AG08395 (cell line): Measurements from ENCODE around the gene CIC.
A peak's percentile ranks its signal among the peaks of the same experiment; 100 is the strongest.
"Not testable (repeated sequence)": the region's sequence is repeated elsewhere in the genome, so short reads cannot be mapped to it uniquely, and the experiment has no call there.

Experiments
- DNase-seq: peaks from one replicate; pipeline ENCODE4 v3.0.0; 2012; ENCODE audit warnings: mixed read lengths, low spot score

Gene CIC

DNA sequence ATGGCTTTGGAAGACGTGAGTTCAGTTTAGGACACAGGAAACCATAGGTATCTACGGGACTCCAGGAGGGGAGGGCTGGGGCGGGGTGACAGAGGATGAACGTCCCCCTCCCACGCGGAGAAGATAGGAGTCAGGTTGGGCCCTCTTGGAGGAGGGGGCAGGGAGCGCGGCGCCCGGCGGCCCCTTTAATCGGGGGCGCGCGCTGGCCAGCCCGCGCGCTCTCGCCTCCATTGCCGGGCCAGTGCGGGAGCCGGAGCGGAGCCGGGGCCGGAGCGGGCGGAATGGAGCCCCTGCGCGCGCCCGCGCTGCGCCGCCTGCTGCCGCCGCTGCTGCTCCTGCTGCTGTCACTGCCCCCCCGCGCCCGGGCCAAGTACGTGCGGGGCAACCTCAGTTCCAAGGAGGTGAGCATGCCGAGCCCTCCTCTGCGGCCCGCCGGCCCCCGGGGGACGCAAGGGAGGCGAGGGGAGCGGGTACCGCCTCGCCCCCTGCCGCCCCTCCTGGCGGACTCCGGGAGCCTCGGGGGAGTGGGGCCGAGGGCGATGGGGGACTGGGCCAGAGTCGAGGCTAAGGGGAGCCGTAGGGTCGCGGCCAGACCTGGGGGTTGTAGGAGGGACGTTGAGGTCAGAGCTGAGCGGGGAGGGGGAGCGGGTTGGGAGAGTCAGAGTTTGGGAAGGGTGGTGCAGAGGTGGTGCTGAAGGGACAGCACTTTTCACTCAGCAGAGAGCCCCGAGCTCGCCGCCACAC lies 44.2 kb downstream of the CIC start, which contains the start of gene TMEM145:
TMEM145 (plus strand) TSS at position 214 of the 744 bp plus-strand sequence; CDS start at position 282, 68 bp downstream.
- DNase-seq, result peak; percentile 79

DNA sequence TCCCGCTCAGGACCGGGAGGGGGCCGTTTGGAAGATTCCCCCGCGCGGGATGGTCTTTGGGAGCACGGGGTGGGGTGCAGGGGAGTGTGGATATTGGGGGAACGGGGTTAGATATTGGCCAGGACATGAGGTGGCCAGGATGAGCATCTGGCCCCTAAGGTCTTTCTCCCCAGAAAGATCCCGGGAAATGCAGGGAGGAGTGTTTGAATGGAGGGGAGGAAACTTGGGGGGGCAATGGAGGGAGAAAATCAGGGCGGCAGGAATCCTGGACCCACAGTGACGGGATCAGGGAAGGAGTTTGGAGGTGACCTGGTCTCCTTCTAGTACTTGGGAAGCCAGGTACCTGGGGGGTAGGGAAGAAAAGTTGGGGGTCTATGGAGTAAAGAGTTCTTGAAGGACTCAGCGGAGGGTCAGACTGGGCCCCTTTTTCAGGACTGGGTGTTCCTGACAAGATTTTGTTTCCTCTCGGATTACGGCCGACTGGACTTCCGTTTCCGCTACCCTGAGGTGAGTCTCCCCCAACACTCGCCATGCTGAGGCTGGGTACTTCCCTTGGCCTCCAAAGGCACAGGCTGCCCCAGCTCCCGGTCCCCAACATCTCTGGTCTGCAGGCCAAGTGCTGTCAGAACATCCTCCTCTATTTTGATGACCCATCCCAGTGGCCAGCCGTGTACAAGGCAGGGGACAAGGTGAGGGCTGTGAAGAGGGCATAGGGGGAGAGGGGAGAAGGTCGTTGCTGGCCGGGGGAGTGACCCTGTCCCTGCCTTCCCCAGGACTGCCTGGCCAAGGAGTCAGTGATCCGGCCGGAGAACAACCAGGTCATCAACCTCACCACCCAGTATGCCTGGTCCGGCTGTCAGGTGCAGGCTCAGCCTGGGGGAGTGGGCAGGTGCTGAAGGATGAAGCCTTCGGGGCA lies 45.0 kb downstream of the CIC start:
- no peak for DNase-seq

DNA sequence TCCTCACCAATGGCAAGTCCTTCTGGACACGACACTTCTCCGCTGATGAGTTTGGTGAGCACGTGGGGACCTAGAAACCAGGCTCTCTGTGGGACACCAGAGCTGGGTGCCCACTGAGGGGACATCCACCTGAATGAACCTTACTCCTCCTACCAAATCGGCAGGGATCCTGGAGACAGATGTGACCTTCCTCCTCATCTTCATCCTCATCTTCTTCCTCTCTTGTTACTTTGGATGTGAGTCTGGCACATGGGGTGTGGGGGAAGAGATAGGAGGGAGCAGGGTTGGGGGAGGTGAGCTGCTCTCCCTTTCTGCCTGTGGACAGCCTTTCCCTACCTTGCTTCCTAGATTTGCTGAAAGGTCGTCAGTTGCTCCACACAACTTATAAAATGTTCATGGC lies 46.0 kb downstream of the CIC start:
- DNase-seq, result no peak

DNA sequence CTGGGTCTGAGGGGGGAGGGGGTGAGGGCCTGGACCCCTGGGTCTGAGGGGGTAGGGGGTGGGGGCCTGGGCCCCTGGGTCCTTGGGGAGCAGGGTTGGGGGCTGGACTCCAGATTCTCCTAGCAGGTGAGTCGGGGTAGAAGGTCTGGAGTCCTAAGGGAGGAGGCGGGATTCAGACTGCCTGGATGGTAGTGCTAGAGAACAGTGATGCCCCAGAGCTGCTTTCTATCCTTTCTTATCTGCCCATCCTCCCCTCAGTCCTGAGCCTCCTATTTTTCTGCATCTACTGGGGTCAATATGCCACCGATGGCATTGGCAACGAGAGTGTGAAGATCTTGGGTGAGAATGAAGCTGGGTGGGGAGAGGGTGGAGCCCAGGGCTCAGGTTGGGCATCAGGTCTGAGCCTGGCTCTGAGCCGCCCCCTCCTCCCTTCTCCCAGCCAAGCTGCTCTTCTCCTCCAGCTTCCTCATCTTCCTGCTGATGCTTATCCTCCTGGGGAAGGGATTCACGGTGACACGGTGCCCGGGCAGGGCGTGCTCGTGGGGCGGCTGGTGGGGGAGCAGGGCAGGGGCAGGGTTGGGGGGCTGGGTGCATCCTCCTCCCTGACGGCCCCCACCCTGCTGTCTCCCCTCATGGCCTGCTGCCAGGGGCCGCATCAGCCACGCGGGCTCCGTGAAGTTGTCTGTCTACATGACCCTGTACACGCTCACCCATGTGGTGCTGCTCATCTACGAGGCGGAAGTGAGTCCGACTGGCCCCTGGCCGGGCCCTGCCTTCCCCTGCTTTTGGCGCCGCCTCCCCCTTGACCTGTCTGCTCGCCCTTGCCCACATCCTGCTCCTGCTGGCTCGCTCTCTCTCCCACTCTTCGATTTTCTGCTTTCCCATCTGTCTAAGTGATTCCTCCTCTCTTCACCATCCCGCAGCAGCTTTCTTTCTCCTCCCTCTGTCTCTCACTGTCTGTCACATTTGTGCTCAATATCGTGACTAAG lies 47.5 kb downstream of the CIC start:
- DNase-seq, result no peak

DNA sequence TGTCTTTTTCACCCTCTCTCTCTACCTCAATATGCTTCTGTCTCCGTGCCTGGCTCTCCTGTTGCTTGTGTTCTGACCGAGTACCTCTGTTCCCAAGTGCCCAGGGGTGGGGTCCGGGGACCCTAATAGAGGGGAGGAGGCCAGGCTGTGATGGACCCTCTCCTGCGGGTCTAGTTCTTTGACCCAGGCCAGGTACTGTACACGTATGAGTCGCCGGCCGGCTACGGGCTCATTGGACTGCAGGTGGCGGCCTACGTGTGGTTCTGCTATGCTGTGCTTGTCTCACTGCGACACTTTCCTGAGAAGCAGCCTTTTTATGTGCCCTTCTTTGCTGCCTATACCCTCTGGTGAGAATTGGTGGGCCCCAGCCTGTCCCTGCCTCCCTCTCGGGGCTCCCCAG lies 48.5 kb downstream of the CIC start:
- DNase-seq, result no peak

DNA sequence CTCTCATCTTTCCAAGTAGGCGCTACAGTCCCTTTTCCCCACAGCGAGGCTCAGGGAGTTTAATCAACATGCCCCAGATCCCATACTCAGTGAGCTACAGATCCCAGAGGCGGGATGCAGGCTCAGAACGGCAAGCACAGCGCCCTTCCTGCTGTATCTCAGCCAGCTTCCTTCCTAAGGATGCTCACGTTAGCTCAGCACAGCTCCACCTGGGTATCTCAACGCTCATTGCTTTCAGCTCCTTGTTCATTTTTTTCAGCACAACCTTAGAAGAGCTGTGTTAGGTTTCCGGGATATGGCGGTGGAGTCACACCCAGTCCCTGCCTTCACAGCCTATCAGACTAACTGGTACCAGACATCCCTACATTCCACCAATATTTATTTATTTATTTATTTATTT lies 53.3 kb downstream of the CIC start:
- DNase-seq, result no peak

DNA sequence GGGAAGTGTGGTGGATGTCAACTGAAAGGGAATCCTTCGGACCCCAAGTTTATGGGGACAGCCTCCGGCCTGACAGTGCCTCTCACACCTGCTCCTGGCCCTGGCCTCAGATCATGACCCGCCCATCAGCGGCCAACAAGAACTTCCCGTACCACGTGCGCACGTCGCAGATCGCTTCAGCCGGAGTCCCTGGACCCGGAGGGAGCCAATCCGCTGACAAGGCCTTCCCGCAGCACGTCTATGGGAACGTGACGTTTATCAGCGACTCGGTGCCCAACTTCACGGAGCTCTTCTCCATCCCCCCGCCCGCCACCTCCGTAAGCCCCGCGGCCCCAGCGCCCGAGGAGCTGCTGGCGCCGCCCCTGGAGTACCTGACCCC lies 54.4 kb downstream of the CIC start:
- DNase-seq, result no peak

DNA sequence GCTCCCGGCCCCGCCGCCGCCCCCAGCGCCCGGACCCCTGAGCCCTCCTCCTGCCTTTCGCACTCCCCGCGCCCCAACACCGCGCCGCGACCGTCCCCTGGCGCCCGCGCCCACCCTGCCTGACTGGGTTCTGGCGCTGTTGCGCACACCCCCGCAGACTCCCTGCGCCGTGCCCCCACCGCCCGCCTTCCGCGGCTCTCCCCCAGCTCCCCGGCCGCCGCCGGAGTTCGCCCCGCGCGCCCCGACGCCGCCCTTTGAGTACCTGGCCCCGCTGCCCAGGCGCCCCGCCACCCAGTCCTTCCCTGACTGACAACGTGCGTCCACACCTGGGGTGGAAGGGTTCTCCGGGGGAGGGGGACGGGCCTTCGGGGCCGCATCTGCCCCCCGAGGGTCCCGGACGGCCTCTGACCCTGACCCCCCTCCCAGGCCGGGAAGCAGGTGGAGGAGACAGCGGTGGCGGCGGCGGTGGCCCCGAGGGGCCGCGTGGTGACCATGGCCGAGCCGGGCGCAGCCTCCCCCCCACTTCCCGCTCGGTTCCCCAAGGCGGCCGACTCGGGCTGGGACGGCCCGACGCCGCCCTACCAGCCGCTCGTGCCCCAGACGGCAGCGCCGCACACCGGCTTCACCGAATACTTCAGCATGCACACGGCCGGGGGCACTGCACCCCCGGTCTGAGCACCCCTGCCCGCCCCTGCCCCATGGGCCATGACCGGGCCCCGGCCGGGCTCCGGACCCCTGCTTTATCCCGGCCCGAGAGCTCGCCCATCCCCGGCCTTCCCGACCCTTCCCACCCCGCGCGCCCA lies 55.0 kb downstream of the CIC start:
- DNase-seq, result no peak

DNA sequence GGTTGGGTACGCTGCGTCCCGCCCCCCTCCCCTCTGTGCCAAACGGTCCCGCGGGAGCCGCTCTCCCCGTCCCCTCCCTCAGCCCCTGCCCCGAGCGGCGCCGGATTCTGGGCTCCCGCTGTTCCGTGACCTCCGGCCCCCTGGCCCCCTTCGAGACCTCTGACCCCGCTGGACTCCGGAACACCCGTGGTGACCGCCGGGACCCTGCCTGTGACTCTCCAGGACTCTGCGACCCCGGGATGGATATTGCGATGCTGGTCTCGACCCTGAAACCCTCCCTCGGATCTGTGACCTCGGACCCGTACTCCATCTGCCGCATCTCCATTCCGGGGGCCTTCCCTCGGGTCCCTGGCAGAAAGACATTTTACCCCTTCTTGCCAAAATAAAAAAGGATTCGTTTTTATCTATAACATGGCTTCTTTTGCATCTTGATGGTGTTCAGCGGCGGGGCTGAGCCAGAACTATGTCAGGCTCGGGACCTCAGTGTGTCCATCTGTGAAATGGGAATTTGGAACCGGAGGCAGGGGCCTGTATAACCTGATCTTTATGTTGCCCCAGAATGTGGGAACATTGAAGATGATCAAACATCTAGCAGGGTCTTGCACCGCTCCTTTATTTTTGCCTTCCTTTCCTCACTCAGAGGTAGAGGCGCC lies 55.7 kb downstream of the CIC start:
- no peak for DNase-seq

DNA sequence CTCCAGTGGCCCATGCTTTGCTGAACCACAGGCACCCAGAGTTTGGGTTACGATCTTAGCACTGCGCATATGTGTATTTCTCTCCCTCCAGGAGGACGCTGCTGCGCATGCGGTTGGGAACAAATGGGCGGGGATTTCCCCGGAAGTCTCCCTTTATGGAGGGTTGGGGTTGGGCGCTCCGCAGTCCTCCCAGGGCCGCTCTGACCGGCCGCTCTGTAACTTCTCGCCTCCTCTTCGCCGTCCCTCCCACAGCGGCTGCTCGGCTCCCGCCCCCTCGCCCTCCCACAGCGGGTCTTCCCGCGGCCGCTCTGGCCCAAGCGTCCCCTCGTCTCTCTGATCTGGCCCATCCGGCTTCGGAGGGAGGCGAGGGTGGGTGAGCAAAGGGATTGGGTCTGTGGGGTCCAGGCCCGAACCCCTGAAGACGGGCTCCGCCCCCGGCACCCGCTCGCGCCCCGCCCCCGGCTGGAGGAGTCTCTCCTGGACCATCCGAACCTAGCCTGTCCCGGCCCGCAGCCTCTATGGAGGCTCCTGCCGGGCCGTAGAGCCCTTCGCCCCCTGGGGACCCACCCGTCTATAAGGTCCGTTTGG lies 56.4 kb downstream of the CIC start, which contains the start of gene MEGF8:
MEGF8 (plus strand) TSS at position 328 of the 588 bp plus-strand sequence. CDS start 609 bp downstream, outside the sequence.
- peak; percentile 100 for DNase-seq

DNA sequence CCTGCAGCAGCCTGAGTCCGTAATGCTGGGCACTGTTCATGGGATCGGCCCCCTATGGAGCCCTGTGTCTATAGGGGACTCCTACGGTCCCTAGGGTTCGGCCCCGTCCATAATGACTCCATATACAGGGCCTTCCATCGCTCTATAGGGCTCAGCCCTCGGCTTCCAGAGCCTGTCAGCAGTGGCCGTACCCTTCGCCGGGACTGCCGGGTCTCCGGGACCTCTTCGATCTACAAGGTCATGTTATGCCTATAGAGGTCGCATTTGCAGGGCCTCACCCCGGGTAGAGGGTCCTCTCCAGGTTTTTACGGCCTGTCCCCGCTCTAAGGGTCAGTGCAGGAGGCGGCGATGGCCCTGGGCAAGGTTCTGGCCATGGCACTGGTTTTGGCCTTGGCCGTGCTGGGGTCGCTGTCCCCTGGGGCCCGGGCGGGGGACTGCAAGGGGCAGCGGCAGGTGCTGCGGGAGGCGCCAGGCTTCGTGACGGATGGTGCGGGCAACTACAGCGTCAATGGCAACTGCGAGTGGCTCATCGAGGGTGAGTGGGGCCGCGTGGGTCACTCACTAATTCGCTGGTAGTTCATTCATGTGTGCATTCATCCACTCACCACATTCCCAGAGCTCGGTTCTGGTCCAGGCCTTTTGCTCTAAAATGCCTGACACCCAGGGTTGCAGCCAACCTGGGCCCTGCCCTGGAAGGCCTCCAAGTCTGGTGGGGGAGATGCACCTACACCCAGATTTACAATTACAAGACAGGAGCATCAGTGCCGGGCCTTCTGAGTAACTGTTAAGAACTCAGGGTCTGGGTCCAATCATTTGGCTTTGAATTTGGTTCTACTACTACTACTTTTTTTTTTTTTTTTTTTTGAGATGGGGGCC lies 57.1 kb downstream of the CIC start:
- no peak for DNase-seq

DNA sequence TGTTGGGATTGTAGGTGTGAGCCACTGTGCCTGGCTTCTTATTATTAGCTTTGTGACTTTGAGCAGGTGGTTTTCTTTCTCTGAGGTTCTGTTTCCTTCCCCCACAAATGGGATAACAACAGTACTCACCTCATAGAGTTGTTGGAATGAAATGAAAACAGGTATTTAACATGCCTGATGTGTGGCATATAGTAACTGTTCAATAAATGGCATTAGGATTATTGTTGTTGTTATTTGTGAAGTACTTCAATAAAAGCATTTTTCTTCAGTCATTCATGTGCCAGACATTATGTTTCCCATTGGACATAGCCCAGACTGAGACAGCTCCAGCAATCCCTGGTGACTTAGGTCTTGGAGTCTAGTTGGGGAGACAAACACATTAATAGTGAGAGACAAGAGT lies 57.9 kb downstream of the CIC start:
- DNase-seq, result no peak

DNA sequence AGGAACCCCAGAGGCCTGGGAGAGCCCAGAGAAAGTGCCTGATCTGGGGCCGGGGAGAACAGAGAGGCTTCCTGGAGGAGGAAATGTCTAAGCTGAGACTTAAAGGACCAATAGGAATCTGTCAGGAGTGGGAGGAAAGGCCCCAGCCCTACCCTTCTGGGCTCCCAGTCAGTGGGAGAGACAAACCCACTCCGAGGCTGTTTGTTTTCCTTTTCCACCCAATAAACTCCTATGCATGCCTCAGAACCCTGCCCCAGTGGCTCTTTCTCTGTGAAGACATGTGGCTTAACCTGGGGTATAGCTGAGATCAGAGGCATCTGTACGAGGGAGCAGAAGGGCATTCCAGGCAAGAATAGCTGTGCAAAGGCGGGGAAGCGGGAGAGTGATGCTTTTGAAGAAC lies 58.3 kb downstream of the CIC start:
- DNase-seq, result no peak

DNA sequence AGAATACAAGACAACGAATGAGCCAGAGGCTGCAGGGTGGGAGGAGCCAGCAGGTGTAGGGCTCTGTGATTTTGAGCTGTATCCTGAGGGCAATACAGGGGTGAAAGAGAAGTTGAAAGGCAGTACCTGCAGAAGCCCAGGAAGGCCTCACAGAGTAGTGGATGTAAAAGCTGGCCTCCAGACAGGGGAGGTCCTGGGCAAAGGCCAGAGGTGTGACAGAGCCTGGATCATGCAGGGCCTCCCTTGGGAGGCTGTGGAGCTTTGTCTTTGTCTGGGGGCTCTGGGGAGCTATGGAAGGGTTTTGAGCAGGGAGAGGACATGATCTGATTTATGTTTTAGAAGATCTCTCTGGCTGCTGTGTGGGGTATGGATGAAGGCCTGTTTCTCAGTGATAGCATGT lies 59.1 kb downstream of the CIC start:
- DNase-seq, result no peak

DNA sequence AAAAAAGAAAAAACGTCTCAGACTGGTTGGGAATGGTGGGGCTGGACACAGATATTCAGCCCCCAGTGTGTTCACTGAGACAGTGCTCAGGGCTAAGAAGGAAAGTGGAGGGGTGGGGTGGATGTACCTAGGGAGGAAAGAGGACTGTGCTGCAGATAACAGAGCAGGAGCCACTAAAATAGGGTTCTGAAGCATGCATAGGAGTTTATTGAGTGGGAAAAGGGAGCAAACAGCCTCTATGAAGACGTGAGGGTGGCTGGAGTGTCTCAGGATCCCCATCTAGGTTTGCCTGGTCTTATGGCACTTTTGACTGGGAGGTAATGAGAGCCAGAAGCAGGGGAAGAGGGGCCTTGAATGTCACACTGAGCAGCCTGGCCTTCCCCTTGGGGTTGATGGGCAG lies 59.8 kb downstream of the CIC start:
- no peak for DNase-seq

DNA sequence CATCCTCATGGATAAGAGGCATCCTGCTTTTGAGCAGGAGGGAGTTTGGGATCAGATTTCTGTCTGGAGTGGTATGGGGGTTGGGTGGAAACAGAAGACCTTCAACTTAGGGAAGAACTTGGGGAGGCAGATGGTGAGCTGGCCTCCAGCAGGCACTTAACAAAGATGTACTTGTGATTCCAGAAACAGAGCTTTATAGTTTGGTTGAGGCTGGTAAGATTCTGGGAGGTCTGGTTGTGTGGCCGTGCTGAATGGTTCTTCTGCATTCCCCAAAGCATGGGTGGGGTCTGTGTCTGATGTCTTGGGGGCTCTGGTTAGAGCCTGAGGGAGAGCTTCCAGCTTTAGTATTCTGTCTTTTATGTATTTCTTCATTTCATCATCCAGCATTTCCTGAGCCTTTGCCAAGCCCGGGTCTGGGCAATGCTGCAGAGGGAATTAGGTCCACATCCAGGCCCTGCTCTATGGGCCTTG lies 61.2 kb downstream of the CIC start:
- no peak for DNase-seq

DNA sequence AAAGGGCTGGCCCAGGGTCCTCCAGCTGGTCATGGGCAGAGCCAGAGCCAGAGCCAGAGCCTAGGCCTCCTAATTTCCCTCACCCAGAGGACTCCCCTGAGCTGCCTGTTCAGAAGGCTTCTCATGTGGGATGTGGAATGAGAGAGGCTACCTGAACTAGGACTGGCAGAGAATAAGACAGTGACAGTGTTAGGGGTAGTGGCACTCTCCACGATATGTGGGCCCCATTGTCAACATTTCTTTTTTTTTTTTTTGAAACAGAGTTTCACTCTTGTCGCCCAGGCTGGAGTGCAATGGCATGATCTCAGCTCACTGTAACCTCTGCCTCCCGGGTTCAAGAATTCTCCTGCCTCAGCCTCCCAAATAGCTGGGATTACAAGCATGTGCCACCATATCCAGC lies 62.3 kb downstream of the CIC start:
- not testable (repeated sequence) for DNase-seq

DNA sequence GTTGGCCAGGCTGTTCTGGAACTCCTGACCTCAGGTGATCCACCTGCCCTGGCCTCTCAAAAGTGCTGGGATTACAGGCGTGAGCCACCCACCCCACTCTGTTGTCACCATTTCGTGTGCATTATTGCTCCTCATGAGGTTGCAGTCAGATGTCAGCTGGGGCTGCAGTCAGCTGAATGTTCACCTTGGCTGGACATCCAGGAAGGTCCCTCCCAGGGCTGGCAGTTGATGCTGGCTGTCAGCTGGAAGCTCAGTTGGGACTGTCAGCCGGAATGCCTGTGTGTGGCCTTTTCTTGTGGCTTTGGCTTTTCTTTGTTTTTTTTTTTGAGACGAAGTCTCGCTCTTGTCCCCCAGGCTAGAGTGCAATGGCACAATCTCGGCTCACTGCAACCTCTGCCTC lies 63.0 kb downstream of the CIC start:
- no peak for DNase-seq

DNA sequence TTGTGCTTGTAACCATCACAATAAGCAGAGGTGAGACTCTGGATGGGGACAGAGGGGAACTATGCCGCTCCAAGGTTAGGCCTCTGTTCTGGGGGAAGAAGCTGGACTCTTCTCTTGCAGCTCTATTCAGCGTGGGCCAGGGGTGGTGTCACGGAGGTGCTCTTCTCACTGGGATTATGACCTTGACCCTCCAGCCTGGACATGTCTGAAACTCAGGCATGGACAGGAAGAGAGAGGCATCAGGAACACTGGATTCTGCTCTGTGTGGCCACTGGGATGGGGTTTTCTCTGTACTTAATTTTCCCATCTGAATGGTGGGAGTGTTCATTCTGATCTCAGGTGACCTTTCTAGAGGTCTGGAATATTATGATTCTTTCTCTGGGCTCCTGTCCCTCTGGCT lies 64.0 kb downstream of the CIC start:
- no peak for DNase-seq
